ENCODE measurements around the gene GPI. TPM values are rescaled to one million over a fixed set of nuclear protein-coding genes. Genes with fewer than 3 reads are reported as not detected.

GPI gene
- total and polyA plus RNA-seq, 2 of the 8 experiments (the other 6 are each of a cell fraction or from before 2014, with no cell fraction given) = 171 to 360 TPM

DNA sequence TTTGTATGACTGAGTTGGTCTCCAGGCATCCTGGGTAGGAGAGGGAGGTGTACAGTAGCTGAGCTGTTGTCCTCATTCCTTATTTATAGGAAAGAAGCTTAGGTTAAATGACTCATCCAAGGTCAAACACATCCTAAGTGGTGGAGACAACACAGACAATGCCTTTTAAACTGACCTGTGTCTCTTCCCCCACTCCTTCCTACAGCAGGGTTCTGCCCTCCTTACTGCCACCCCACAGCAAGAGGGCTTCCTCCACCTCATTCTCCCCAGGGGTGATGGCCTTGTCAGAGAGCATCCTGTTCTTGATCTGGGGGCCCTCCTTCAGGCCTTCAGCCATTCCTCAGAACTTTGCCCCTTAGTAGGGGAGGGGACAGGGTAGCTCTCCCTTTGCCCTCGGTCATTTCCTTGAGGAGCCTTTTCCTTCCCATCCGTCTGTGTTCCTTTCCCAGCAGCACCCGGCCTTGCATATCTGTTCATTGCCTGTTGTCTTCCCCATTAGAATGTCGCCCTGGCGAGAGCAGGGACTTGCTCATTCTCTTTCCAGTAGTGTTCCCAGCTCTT lies 48.2 kb upstream of the GPI start (continued):
- TF ChIP-seq, protein P1, sequence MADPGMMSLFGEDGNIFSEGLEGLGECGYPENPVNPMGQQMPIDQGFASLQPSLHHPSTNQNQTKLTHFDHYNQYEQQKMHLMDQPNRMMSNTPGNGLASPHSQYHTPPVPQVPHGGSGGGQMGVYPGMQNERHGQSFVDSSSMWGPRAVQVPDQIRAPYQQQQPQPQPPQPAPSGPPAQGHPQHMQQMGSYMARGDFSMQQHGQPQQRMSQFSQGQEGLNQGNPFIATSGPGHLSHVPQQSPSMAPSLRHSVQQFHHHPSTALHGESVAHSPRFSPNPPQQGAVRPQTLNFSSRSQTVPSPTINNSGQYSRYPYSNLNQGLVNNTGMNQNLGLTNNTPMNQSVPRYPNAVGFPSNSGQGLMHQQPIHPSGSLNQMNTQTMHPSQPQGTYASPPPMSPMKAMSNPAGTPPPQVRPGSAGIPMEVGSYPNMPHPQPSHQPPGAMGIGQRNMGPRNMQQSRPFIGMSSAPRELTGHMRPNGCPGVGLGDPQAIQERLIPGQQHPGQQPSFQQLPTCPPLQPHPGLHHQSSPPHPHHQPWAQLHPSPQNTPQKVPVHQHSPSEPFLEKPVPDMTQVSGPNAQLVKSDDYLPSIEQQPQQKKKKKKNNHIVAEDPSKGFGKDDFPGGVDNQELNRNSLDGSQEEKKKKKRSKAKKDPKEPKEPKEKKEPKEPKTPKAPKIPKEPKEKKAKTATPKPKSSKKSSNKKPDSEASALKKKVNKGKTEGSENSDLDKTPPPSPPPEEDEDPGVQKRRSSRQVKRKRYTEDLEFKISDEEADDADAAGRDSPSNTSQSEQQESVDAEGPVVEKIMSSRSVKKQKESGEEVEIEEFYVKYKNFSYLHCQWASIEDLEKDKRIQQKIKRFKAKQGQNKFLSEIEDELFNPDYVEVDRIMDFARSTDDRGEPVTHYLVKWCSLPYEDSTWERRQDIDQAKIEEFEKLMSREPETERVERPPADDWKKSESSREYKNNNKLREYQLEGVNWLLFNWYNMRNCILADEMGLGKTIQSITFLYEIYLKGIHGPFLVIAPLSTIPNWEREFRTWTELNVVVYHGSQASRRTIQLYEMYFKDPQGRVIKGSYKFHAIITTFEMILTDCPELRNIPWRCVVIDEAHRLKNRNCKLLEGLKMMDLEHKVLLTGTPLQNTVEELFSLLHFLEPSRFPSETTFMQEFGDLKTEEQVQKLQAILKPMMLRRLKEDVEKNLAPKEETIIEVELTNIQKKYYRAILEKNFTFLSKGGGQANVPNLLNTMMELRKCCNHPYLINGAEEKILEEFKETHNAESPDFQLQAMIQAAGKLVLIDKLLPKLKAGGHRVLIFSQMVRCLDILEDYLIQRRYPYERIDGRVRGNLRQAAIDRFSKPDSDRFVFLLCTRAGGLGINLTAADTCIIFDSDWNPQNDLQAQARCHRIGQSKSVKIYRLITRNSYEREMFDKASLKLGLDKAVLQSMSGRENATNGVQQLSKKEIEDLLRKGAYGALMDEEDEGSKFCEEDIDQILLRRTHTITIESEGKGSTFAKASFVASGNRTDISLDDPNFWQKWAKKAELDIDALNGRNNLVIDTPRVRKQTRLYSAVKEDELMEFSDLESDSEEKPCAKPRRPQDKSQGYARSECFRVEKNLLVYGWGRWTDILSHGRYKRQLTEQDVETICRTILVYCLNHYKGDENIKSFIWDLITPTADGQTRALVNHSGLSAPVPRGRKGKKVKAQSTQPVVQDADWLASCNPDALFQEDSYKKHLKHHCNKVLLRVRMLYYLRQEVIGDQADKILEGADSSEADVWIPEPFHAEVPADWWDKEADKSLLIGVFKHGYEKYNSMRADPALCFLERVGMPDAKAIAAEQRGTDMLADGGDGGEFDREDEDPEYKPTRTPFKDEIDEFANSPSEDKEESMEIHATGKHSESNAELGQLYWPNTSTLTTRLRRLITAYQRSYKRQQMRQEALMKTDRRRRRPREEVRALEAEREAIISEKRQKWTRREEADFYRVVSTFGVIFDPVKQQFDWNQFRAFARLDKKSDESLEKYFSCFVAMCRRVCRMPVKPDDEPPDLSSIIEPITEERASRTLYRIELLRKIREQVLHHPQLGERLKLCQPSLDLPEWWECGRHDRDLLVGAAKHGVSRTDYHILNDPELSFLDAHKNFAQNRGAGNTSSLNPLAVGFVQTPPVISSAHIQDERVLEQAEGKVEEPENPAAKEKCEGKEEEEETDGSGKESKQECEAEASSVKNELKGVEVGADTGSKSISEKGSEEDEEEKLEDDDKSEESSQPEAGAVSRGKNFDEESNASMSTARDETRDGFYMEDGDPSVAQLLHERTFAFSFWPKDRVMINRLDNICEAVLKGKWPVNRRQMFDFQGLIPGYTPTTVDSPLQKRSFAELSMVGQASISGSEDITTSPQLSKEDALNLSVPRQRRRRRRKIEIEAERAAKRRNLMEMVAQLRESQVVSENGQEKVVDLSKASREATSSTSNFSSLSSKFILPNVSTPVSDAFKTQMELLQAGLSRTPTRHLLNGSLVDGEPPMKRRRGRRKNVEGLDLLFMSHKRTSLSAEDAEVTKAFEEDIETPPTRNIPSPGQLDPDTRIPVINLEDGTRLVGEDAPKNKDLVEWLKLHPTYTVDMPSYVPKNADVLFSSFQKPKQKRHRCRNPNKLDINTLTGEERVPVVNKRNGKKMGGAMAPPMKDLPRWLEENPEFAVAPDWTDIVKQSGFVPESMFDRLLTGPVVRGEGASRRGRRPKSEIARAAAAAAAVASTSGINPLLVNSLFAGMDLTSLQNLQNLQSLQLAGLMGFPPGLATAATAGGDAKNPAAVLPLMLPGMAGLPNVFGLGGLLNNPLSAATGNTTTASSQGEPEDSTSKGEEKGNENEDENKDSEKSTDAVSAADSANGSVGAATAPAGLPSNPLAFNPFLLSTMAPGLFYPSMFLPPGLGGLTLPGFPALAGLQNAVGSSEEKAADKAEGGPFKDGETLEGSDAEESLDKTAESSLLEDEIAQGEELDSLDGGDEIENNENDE (IDR thresholded peaks at IDR 0.05; ENCODE audit: insufficient replicate concordance, low read length) = no peak
- TF ChIP-seq RAD21 (IDR thresholded peaks at IDR 0.05 in 1 of 2, conservative IDR thresholded peaks at IDR 0.05 in 1 of 2; ENCODE audit: low read depth in 2 of 2, low read length in 2 of 2) = no peak
- TF ChIP-seq TEAD4 (IDR thresholded peaks at IDR 0.05; ENCODE audit: low read depth, low read length) = no peak
- TF ChIP-seq, protein P2, sequence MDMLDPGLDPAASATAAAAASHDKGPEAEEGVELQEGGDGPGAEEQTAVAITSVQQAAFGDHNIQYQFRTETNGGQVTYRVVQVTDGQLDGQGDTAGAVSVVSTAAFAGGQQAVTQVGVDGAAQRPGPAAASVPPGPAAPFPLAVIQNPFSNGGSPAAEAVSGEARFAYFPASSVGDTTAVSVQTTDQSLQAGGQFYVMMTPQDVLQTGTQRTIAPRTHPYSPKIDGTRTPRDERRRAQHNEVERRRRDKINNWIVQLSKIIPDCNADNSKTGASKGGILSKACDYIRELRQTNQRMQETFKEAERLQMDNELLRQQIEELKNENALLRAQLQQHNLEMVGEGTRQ (IDR thresholded peaks at IDR 0.05; ENCODE audit: low read length) = no peak
- no peak for TF ChIP-seq SIRT6 (IDR thresholded peaks at IDR 0.05; ENCODE audit: low read length)
- TF ChIP-seq TBP (IDR thresholded peaks at IDR 0.05; ENCODE audit: low read depth, low read length) = no peak
- TF ChIP-seq, protein P3, sequence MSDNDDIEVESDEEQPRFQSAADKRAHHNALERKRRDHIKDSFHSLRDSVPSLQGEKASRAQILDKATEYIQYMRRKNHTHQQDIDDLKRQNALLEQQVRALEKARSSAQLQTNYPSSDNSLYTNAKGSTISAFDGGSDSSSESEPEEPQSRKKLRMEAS (IDR thresholded peaks at IDR 0.05) = no peak
- no peak for TF ChIP-seq SIN3A (conservative IDR thresholded peaks at IDR 0.05 in 1 of 2, IDR thresholded peaks at IDR 0.05 in 1 of 2; ENCODE audit: low read depth in 1 of 2, low read length in 2 of 2)
- TF ChIP-seq SIX5 (IDR thresholded peaks at IDR 0.05; ENCODE audit: low read depth, low read length) = no peak
